IMR-90 (cell line): ENCODE measurements around the gene COPS2.

Experiments used
- CEBPB ChIP-seq: IDR thresholded peaks from 2 replicates; pipeline ENCODE4 v1.6.1; 2012; ENCODE audit warnings: low read depth, low read length, improper control_type of control experiment
- CHD1 ChIP-seq: IDR thresholded peaks from 2 replicates; pipeline ENCODE4 v1.6.1; 2012; ENCODE audit warnings: low read depth, low read length, improper control_type of control experiment
- CTCF ChIP-seq: conservative IDR thresholded peaks from 2 replicates; pipeline ENCODE4 v1.5.1; 2012; ENCODE audit warnings: mild to moderate bottlenecking, low read depth, low read length, improper control_type of control experiment
- ELK1 ChIP-seq: fragments of 150-350 bp; IDR thresholded peaks from 2 replicates; pipeline ENCODE4 v1.6.1; 2016; ENCODE audit warnings: low read depth, mild to moderate bottlenecking, low read length, moderate library complexity, borderline replicate concordance
- FOS ChIP-seq: fragments of 150-350 bp; IDR thresholded peaks from 2 replicates; pipeline ENCODE4 v1.6.1; 2016; ENCODE audit warnings: low read depth, low read length
- MAFK ChIP-seq: IDR thresholded peaks from 2 replicates; pipeline ENCODE4 v1.6.1; 2012; ENCODE audit warnings: low read depth, low read length, improper control_type of control experiment
- MAZ ChIP-seq: IDR thresholded peaks from 2 replicates; pipeline ENCODE4 v1.6.1; 2012; ENCODE audit warnings: low read depth, mild to moderate bottlenecking, low read length, improper control_type of control experiment, moderate library complexity, borderline replicate concordance
- POLR2A ChIP-seq: IDR thresholded peaks from 2 replicates; pipeline ENCODE4 v1.6.1; 2012; ENCODE audit warnings: mild to moderate bottlenecking, low read depth, low read length
- RAD21 ChIP-seq: IDR thresholded peaks from 2 replicates; pipeline ENCODE4 v1.6.1; 2012; ENCODE audit warnings: low read length, improper control_type of control experiment
- RCOR1 ChIP-seq: IDR thresholded peaks from 2 replicates; pipeline ENCODE4 v1.6.1; 2012; ENCODE audit warnings: mild to moderate bottlenecking, low read length, improper control_type of control experiment; ENCODE audit not compliant: insufficient replicate concordance
- RFX5 ChIP-seq: IDR thresholded peaks from 2 replicates; pipeline ENCODE4 v1.8.0; 2012; ENCODE audit warnings: low read depth, mild to moderate bottlenecking, low read length, moderate library complexity
- SMC3 ChIP-seq: fragments of 150-350 bp; IDR thresholded peaks from 2 replicates; pipeline ENCODE4 v1.6.1; 2016; ENCODE audit warnings: low read depth, mild to moderate bottlenecking, antibody characterized with exemption, low read length, moderate library complexity

- TF ChIP-seq RCOR1 (no peak), CTCF (no peak), MAFK (no peak), POLR2A (no peak), FOS (no peak), CHD1 (no peak), RAD21 (no peak), SMC3 (no peak), RFX5 (no peak), MAZ (no peak), CEBPB (no peak), ELK1 (no peak)
These were observed 45.0 kb downstream of the COPS2 start for GRCh38 chr15:49110158-49110944.
